ENCODE data around the gene GNPTAB.

Gene GNPTAB

GRCh38 chr12:101841069-101841468 is 10.3 kb upstream of the GNPTAB start:
- H2BK5ac ChIP-seq (ENCODE audit: low read depth, low read length, poor library complexity, severe bottlenecking) = no peak overlapping the region
- H3K4me3 ChIP-seq (ENCODE audit: insufficient read depth in 1 of 2, low read depth in 1 of 2, low read length in 2 of 2) = no peak overlapping the region
- H2AK5ac ChIP-seq (ENCODE audit: low read length, severe bottlenecking) = no peak overlapping the region
- no peaks in the 10 kb centered on the region for H3K9me3 ChIP-seq (ENCODE audit: control insufficient read depth, low read length)
- no peaks in the 10 kb centered on the region for H3K79me1 ChIP-seq (replicated peaks; ENCODE audit: low read length, poor library complexity, severe bottlenecking)
- no peak for DNase-seq
- H3K14ac ChIP-seq (ENCODE audit: low read length in 2 of 2) = no peak overlapping the region
- H3K27ac ChIP-seq (ENCODE audit: low read length, poor library complexity, severe bottlenecking) = no peak overlapping the region
- no peak overlapping the region for H4K91ac ChIP-seq (ENCODE audit: low read length)
- H3K18ac ChIP-seq (ENCODE audit: low read depth in 1 of 2, low read length in 2 of 2) = no peak overlapping the region
- no peak overlapping the region for H4K8ac ChIP-seq (ENCODE audit: low read length)
- H2AFZ ChIP-seq (ENCODE audit: low read depth, low read length) = no peak overlapping the region
- no peak overlapping the region for H3K4me2 ChIP-seq (ENCODE audit: low read length, poor library complexity, severe bottlenecking)
- H3K36me3 ChIP-seq (ENCODE audit: control insufficient read depth in 1 of 2, insufficient read depth in 2 of 2, low read depth in 1 of 2, low read length in 2 of 2) = no peaks in the 10 kb centered on the region
- H3K27me3 ChIP-seq (ENCODE audit: control insufficient read depth in 1 of 2, insufficient read depth in 1 of 2, low read length in 2 of 2) = no peaks in the 10 kb centered on the region
- H3K9ac ChIP-seq (ENCODE audit: low read length) = no peak overlapping the region
- H2BK12ac ChIP-seq (ENCODE audit: low read length in 2 of 2) = no peak overlapping the region
- H3K23ac ChIP-seq (ENCODE audit: low read length in 2 of 2) = no peak overlapping the region
- H2BK120ac ChIP-seq (ENCODE audit: low read depth, low read length) = no peak overlapping the region
- no peak overlapping the region for H2BK15ac ChIP-seq (ENCODE audit: low read depth, poor library complexity, severe bottlenecking)
- H3K4ac ChIP-seq (ENCODE audit: low read depth in 1 of 2, low read length in 2 of 2) = no peak overlapping the region
- WGBS = 96% methylated on average over 4 of the region's 4 CpGs
- H3K4me1 ChIP-seq (ENCODE audit: control insufficient read depth, insufficient read depth, low read depth, low read length) = no peaks in the 10 kb centered on the region

GRCh38 chr12:101839324-101840283 is 8.8 kb upstream of the GNPTAB start:
- Histone ChIP-seq H2BK12ac (ENCODE audit: low read length in 2 of 2) (no peak overlapping the region), H3K18ac (ENCODE audit: low read depth in 1 of 2, low read length in 2 of 2) (no peak overlapping the region), H3K4me2 (ENCODE audit: low read length, poor library complexity, severe bottlenecking) (no peak overlapping the region), H2BK120ac (ENCODE audit: low read depth, low read length) (no peak overlapping the region), H4K91ac (ENCODE audit: low read length) (no peak overlapping the region), H3K14ac (ENCODE audit: low read length in 2 of 2) (no peak overlapping the region), H3K4ac (ENCODE audit: low read depth in 1 of 2, low read length in 2 of 2) (no peak overlapping the region), H3K9ac (ENCODE audit: low read length) (no peak overlapping the region), H3K4me3 (ENCODE audit: insufficient read depth in 1 of 2, low read depth in 1 of 2, low read length in 2 of 2) (no peak overlapping the region), H3K27me3 (ENCODE audit: control insufficient read depth in 1 of 2, insufficient read depth in 1 of 2, low read length in 2 of 2) (no peaks in the 10 kb centered on the region), H3K9me3 (ENCODE audit: control insufficient read depth, low read length) (no peaks in the 10 kb centered on the region), H2BK5ac (ENCODE audit: low read depth, low read length, poor library complexity, severe bottlenecking) (no peak overlapping the region), H3K36me3 (ENCODE audit: control insufficient read depth in 1 of 2, insufficient read depth in 2 of 2, low read depth in 1 of 2, low read length in 2 of 2) (no peaks in the 10 kb centered on the region), H3K27ac (ENCODE audit: low read length, poor library complexity, severe bottlenecking) (no peak overlapping the region), H2AFZ (ENCODE audit: low read depth, low read length) (no peak overlapping the region), H4K8ac (ENCODE audit: low read length) (peak overlapping the region; percentile 30), H2AK5ac (ENCODE audit: low read length, severe bottlenecking) (no peak overlapping the region), H3K79me1 (replicated peaks; ENCODE audit: low read length, poor library complexity, severe bottlenecking) (no peaks in the 10 kb centered on the region), H2BK15ac (ENCODE audit: low read depth, poor library complexity, severe bottlenecking) (no peak overlapping the region), H3K23ac (ENCODE audit: low read length in 2 of 2) (no peak overlapping the region), H3K4me1 (ENCODE audit: control insufficient read depth, insufficient read depth, low read depth, low read length) (no peaks in the 10 kb centered on the region)
- WGBS = 80% methylated on average over 2 of the region's 6 CpGs
- DNase-seq = peak; percentile 69

- Histone ChIP-seq H3K14ac (ENCODE audit: low read length in 2 of 2) (no peak overlapping the region), H2BK15ac (ENCODE audit: low read depth, poor library complexity, severe bottlenecking) (no peak overlapping the region), H3K4me3 (ENCODE audit: insufficient read depth in 1 of 2, low read depth in 1 of 2, low read length in 2 of 2) (no peak overlapping the region), H2AK5ac (ENCODE audit: low read length, severe bottlenecking) (no peak overlapping the region), H3K4ac (ENCODE audit: low read depth in 1 of 2, low read length in 2 of 2) (no peak overlapping the region), H3K9ac (ENCODE audit: low read length) (no peak overlapping the region), H3K27me3 (ENCODE audit: control insufficient read depth in 1 of 2, insufficient read depth in 1 of 2, low read length in 2 of 2) (no peaks in the 10 kb centered on the region), H4K8ac (ENCODE audit: low read length) (peak overlapping the region; percentile 30), H3K9me3 (ENCODE audit: control insufficient read depth, low read length) (no peaks in the 10 kb centered on the region), H3K4me1 (ENCODE audit: control insufficient read depth, insufficient read depth, low read depth, low read length) (no peaks in the 10 kb centered on the region), H2BK12ac (ENCODE audit: low read length in 2 of 2) (peak overlapping the region in 1 of 2 experiments; percentile 45), H3K79me1 (replicated peaks; ENCODE audit: low read length, poor library complexity, severe bottlenecking) (no peaks in the 10 kb centered on the region), H2BK5ac (ENCODE audit: low read depth, low read length, poor library complexity, severe bottlenecking) (no peak overlapping the region), H3K27ac (ENCODE audit: low read length, poor library complexity, severe bottlenecking) (no peak overlapping the region), H2BK120ac (ENCODE audit: low read depth, low read length) (no peak overlapping the region), H4K91ac (ENCODE audit: low read length) (no peak overlapping the region), H2AFZ (ENCODE audit: low read depth, low read length) (no peak overlapping the region), H3K4me2 (ENCODE audit: low read length, poor library complexity, severe bottlenecking) (no peak overlapping the region), H3K23ac (ENCODE audit: low read length in 2 of 2) (no peak overlapping the region), H3K36me3 (ENCODE audit: control insufficient read depth in 1 of 2, insufficient read depth in 2 of 2, low read depth in 1 of 2, low read length in 2 of 2) (no peaks in the 10 kb centered on the region), H3K18ac (ENCODE audit: low read depth in 1 of 2, low read length in 2 of 2) (no peak overlapping the region)
- WGBS = 100% methylated on average over 1 of the region's 3 CpGs
- DNase-seq = no peak
Measured at GRCh38 chr12:101838628-101839323, 8.0 kb upstream of the GNPTAB start.

- H4K8ac ChIP-seq (ENCODE audit: low read length) = no peak overlapping the region
- H3K23ac ChIP-seq (ENCODE audit: low read length in 2 of 2) = no peak overlapping the region
- H4K91ac ChIP-seq (ENCODE audit: low read length) = no peak overlapping the region
- no peak for DNase-seq
- no peaks in the 10 kb centered on the region for H3K9me3 ChIP-seq (ENCODE audit: control insufficient read depth, low read length)
- no peaks in the 10 kb centered on the region for H3K36me3 ChIP-seq (ENCODE audit: control insufficient read depth in 1 of 2, insufficient read depth in 2 of 2, low read depth in 1 of 2, low read length in 2 of 2)
- no peak overlapping the region for H2BK5ac ChIP-seq (ENCODE audit: low read depth, low read length, poor library complexity, severe bottlenecking)
- H3K4me1 ChIP-seq (ENCODE audit: control insufficient read depth, insufficient read depth, low read depth, low read length) = no peaks in the 10 kb centered on the region
- no peak overlapping the region for H3K4ac ChIP-seq (ENCODE audit: low read depth in 1 of 2, low read length in 2 of 2)
- H3K4me2 ChIP-seq (ENCODE audit: low read length, poor library complexity, severe bottlenecking) = no peak overlapping the region
- H3K14ac ChIP-seq (ENCODE audit: low read length in 2 of 2) = no peak overlapping the region
- no peaks in the 10 kb centered on the region for H3K27me3 ChIP-seq (ENCODE audit: control insufficient read depth in 1 of 2, insufficient read depth in 1 of 2, low read length in 2 of 2)
- H3K9ac ChIP-seq (ENCODE audit: low read length) = no peak overlapping the region
- peaks cover 6% of the 10 kb centered on the region for H3K79me1 ChIP-seq (replicated peaks; ENCODE audit: low read length, poor library complexity, severe bottlenecking)
- H3K27ac ChIP-seq (ENCODE audit: low read length, poor library complexity, severe bottlenecking) = no peak overlapping the region
- no peak overlapping the region for H2BK12ac ChIP-seq (ENCODE audit: low read length in 2 of 2)
- H2BK120ac ChIP-seq (ENCODE audit: low read depth, low read length) = no peak overlapping the region
- no peak overlapping the region for H3K4me3 ChIP-seq (ENCODE audit: insufficient read depth in 1 of 2, low read depth in 1 of 2, low read length in 2 of 2)
- H3K18ac ChIP-seq (ENCODE audit: low read depth in 1 of 2, low read length in 2 of 2) = no peak overlapping the region
- no peak overlapping the region for H2AFZ ChIP-seq (ENCODE audit: low read depth, low read length)
- 23% methylated on average over 1 of the region's 1 CpG for WGBS
- H2AK5ac ChIP-seq (ENCODE audit: low read length, severe bottlenecking) = no peak overlapping the region
- no peak overlapping the region for H2BK15ac ChIP-seq (ENCODE audit: low read depth, poor library complexity, severe bottlenecking)
Measured at GRCh38 chr12:101832030-101832429, 1.3 kb upstream of the GNPTAB start.
